ENCODE data around the gene SCN9A. TPM values are rescaled to one million over a fixed set of nuclear protein-coding genes. Genes with fewer than 3 reads are reported as not detected.
A peak's percentile ranks its signal among the peaks of the same experiment; 100 is the strongest.
"Not testable (repeated sequence)": the region's sequence is repeated elsewhere in the genome, so short reads cannot be mapped to it uniquely, and the experiment has no call there.

SCN9A gene
- total RNA-seq, 1 donor from 2014 or later = 3.1 TPM

DNA sequence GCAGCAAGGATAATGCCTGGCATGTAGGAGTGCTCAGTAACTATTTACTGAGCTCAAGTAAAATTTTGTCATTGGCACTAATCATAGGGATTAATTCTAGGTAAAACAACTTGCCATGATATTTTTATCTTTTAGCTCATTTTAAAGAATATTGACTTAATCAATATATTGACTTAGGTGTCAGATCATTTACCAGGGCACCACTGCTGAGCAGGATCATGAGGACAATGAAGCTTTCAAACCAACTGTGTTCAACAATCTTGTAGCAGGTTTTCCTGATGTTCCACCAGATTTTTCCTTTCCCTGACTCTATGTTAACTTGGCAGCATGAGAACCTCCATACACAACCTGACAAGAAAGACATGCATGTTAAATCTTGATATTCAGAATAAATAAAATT is 133.4 kb downstream of the SCN9A start:
- DNase-seq (ENCODE audit: low spot score) = no peak

DNA sequence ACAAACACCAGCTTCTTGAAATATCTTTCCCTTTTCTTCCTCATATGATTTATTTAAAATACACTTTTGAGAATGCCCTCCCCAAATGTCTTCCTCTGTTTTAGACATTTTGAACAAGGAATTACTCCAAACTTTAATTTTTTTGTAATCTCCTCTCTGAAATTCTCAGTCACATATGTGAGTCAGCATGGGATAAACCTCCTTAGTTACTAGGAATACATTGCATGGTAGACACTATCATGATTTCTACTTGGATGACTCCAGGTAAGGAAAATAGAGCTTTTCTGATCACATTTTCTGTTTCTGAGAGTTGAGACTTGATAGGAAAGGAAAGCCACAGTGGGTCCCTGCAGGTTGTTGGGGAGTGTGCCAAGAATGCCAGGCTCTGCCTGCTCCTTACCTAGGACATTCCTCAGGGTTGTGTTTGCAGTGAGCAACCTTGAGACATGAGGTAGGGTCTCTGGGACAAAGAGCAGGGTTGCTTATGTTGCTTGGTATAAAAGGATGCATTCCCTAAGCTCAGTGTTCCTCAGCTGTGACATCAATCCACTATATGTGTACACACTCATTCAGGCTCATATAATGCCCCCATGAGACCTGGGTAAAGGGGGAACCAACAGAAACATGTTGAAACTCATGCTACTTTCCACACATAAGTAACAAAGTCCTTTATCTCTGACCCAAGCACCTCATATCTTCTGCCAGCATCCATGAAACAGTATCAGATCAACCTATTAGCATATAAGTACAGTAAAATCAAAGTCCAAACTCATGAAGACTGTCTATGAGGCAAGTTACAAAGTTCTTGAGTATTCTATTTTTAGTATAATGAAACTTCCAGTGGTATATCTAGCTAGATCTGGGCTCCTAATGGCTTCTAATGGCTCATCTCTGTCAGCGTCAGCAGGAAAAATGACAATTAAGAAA is 135.1 kb downstream of the SCN9A start:
- no peak for DNase-seq (ENCODE audit: low spot score)

GRCh38 chr2:166239548-166239947 is 136.2 kb downstream of the SCN9A start:
- no peak for DNase-seq (ENCODE audit: low spot score)

DNA sequence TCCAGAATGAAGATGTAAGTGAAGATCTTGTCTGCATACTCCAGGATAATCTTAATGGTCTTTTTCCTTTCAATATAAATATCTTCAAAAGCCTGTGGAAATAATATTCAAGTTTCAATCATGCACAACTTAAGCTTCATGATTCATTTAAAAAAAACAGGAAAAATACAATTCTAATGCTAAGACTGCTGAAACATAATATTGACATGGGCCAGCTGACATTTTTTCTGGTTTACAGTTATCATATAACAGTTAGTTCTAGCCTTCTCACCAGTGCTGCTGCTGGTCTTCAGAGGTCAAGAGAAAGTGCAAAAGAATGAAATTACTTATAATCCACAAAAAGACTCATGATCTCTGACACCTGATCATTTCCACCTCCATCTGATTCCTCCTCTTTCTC is 137.6 kb downstream of the SCN9A start:
- no peak for DNase-seq (ENCODE audit: low spot score)

- DNase-seq (ENCODE audit: low spot score) = no peak
Observed at GRCh38 chr2:166234112-166234846, 141.5 kb downstream of the SCN9A start.

- no peak for DNase-seq (ENCODE audit: low spot score)
Observed at GRCh38 chr2:166233244-166233643, 142.5 kb downstream of the SCN9A start.

DNA sequence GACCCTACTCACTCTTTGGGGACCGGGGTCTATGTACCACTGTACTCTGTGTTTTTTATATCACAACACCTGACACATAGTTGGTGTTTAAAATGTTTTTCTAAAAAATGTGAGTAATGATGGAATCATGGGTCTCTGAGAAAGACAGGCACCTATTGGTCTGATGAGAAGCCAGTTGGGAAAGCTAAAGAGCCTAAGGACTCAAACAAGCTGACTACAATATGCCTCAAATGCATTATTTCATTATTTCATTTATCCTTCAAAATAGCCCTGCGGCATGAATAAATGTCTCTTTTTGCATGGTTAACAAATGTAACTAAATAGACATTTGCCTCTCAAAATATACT is 145.0 kb downstream of the SCN9A start:
- no peak for DNase-seq (ENCODE audit: low spot score)

GRCh38 chr2:166230024-166230723 is 145.6 kb downstream of the SCN9A start:
- no peak for DNase-seq (ENCODE audit: low spot score)

DNA sequence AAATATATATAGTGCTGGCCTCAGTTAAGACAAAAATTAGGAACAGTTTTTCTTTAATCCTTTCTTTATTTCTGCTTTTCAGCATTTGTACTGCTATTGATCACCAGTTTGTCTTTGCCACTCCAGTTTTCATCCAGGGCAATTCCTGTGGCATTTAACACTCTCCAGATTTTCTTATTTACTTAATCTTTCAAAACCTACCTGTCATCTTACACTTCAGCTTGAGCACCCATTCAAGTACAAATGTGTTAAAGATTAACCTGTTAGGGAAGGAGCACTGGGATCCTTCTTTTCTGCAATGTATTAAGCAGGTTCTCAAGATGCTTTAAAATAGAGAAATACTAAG is 146.1 kb downstream of the SCN9A start:
- no peak for DNase-seq (ENCODE audit: low spot score)

DNA sequence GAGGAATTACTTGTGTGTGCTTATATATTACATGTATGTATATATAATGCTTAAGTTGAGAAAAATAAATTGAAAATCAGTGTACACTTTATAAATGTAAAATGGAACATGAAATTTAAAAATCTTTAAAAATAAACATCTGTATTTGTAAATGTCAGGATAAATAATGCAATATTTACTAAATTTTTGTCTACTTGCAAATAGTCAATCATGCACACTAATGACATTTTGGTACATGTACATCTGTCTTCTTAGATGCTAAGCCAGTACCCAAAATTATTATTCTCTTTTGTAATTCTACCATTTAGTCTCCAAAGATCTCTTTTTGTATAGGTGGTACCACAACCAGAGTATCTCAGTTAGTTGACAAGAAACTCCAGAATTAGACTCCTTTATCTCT is 151.5 kb downstream of the SCN9A start:
- no peak for DNase-seq (ENCODE audit: low spot score)

DNA sequence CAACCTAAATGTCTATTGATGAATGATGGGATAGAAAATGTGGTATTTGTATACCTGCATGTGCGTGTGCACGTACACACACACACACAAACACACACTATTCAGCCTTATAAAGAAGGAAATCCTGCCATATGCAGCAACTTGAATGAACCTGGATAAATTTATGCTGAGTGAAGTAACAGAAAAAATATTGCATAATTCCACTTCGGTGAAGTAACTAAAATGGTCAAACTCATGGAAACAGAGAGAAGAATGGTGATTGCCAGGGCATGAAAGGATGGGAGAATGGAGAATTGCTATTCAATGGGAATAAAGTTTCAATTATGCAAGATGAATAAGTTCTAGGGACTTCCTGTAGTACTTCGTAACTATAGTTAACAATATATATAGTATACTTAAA is 152.4 kb downstream of the SCN9A start:
- no peak for DNase-seq (ENCODE audit: low spot score)

DNA sequence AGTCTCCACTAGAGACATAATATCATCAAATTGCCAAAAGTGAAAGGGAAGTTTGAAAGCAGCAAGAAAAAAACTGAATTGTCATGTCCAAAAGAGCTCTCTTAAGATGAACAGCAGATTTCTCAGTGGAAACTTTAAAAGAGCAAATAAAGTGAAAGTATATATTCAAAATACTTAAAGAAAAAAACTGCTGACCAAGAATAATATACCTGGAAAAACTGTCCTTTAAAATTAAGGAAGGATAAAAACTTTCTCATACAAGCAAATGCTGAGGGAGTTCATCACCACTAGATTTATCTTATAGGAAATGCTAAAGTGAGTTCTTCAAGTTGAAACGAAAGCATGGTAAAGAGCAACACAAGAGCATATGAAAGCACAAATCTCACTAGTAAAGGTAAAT is 164.7 kb downstream of the SCN9A start:
- DNase-seq (ENCODE audit: low spot score) = no peak

DNA sequence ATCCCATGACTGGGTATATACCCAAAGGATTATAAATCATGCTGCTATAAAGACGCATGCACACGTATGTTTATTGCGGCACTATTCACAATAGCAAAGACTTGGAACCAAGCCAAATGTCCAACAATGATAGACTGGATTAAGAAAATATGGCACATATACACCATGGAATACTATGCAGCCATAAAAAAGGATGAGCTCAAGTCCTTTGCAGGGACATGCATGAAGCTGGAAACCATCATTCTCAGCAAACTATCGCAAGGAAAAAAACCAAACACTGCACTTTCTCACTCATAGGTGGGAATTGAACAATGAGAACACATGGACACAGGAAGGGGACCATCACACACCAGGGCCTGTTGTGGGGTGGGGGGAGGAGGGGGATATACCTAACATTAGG is 165.8 kb downstream of the SCN9A start:
- DNase-seq (ENCODE audit: low spot score) = not testable (repeated sequence)

- not testable (repeated sequence) for DNase-seq (ENCODE audit: low spot score)
Observed at GRCh38 chr2:166209367-166209766, 166.4 kb downstream of the SCN9A start.

- not testable (repeated sequence) for DNase-seq (ENCODE audit: low spot score)
Observed at GRCh38 chr2:166206153-166206552, 169.6 kb downstream of the SCN9A start.

- no peak for DNase-seq (ENCODE audit: low spot score)
Observed at GRCh38 chr2:166202778-166203177, 173.0 kb downstream of the SCN9A start.

DNA sequence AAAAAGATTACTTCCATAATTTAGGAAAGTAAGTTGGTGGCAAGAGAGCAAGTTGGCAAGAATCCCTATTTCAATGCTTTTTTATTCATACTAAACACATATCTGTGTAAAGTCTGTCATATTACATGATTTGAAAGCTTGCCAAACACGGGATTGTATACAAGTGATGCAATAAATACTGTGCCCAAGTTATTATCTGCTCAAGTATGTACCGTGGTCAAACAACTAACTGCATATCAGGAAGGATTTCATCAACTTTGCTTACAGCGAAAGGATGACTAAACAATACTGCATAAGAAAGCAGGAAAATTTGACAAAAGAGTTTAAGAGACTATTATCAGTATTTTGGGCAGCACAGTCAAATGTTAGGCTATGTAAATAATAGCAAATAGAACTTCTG is 178.3 kb downstream of the SCN9A start:
- no peak for DNase-seq (ENCODE audit: low spot score)

GRCh38 chr2:166193407-166193806 is 182.3 kb downstream of the SCN9A start:
- no peak for DNase-seq (ENCODE audit: low spot score)

- no peak for DNase-seq (ENCODE audit: low spot score)
Observed at GRCh38 chr2:166188084-166188483, 187.7 kb downstream of the SCN9A start.

GRCh38 chr2:166184789-166185188 is 191.0 kb downstream of the SCN9A start:
- no peak for DNase-seq (ENCODE audit: low spot score)

DNA sequence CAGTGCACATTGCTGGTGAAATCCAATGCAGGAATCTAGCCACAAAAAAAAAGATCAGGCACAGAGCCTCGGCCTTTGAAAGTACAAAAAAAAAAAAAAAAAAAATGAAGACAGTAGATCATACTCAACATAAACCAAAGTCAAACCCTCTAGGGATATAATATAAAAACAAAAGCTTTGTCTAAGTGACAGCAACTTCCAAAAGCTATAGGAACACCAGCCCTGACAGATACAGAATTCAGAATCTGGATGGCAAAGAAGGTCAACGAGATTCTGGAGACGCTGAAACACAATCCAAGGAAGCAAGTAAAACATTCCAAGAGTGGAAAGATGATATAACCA is 194.0 kb downstream of the SCN9A start:
- no peak for DNase-seq (ENCODE audit: low spot score)

- DNase-seq (ENCODE audit: low spot score) = peak; percentile 46
Observed at GRCh38 chr2:166180951-166181812, 194.6 kb downstream of the SCN9A start.
